Heart left ventricle (tissue), 16 donors: ENCODE measurements around the gene NAA40. TPM values are rescaled to one million over a fixed set of nuclear protein-coding genes. Genes with fewer than 3 reads are reported as not detected.

Source experiments
- ATAC-seq, 4 donors: fragments of 200-7000 bp; cut with Tn5 transposase; one replicate each; pipeline ENCODE4 v1.9.1; 2020 to 2022; ENCODE audit warnings: moderate library complexity in 4 of 4, mild to moderate bottlenecking in 3 of 4, moderate number of reproducible peaks in 1 of 4
- DNase-seq, 5 donors: peaks; one replicate each; pipeline ENCODE4 v3.0.0-alpha.2; 2020
- H3K27ac ChIP-seq, 12 donors: fragments of 200-600 bp; sonication (generic) in 4 of 12; one replicate each; pipeline versions ENCODE4 v1.5.0 to v1.8.0; 2016 to 2022; ENCODE audit warnings: mild to moderate bottlenecking in 2 of 12
- H3K27me3 ChIP-seq, 9 donors: fragments of 200-600 bp; sonication (generic) in 2 of 9; one replicate each; pipeline versions ENCODE4 v1.5.1 to v1.8.0; 2016 to 2022; ENCODE audit warnings: mild to moderate bottlenecking in 3 of 9
- H3K36me3 ChIP-seq, 9 donors: fragments of 200-600 bp; sonication (generic) in 2 of 9; one replicate each; pipeline versions ENCODE4 v1.5.0 to v1.8.0; 2018 to 2022; ENCODE audit warnings: mild to moderate bottlenecking in 2 of 9
- H3K4me1 ChIP-seq, 12 donors: fragments of 200-600 bp; sonication (generic) in 4 of 12; one replicate each; pipeline versions ENCODE4 v1.5.0 to v1.8.0; 2016 to 2022; ENCODE audit warnings: mild to moderate bottlenecking in 3 of 12
- H3K4me3 ChIP-seq, 12 donors: fragments of 200-600 bp; sonication (generic) in 4 of 12; one replicate each; pipeline versions ENCODE4 v1.5.0 to v1.8.0; 2017 to 2022; ENCODE audit warnings: mild to moderate bottlenecking in 9 of 12, moderate library complexity in 4 of 12
- H3K9me3 ChIP-seq, 12 donors: fragments of 200-600 bp; sonication (generic) in 4 of 12; one replicate each; pipeline versions ENCODE4 v1.5.0 to v1.8.0; 2016 to 2022; ENCODE audit warnings: mild to moderate bottlenecking in 1 of 12
- CTCF ChIP-seq, 12 donors: fragments of 200-600 bp; sonication (generic) in 4 of 12; IDR thresholded peaks; one replicate each; pipeline versions ENCODE4 v1.5.0 to v1.8.0; 2018 to 2022; ENCODE audit warnings: antibody characterized with exemption in 12 of 12, mild to moderate bottlenecking in 5 of 12
- POLR2A ChIP-seq, 2 donors: fragments of 450-650 bp; IDR thresholded peaks; one replicate each; pipeline ENCODE4 v1.6.1; 2017; ENCODE audit warnings: antibody characterized with exemption in 2 of 2, mild to moderate bottlenecking in 2 of 2, moderate library complexity in 2 of 2
- WGBS, 4 donors: extraction: QIAGEN DNeasy Blood & Tissue Kit in 2 of 4; methylation state at CpG; one replicate each; pipeline versions ENCODE4 v1.1.5 to v1.1.7; 2013 to 2018; 5-methylcytosine and 5-hydroxymethylcytosine counted together
- intact Hi-C, 10 donors: fragments of 100-400 bp; cut with DNase I; formaldehyde crosslinking; loops; one replicate each; pipeline versions ENCODE4 v1.11.1 to v1.14.2; 2022
- polyA plus RNA-seq, 2 donors: library from polyadenylated mRNA; stranded (reverse); fragments of 200-250 nt; gene quantifications; one replicate each; pipeline ENCODE4 v1.2.3, GENCODE V29; 2013
- total RNA-seq, 9 donors: library from RNA; depleted of rRNA in 2 of 9; stranded (reverse); fragments of >200 nt in 2 of 9; fragmentation: NEBNext Ultra II Directional in 3 of 9; extraction: Animal tissue kit (Norgen Biotek cat#: 25700) in 3 of 9; gene quantifications; one replicate each; pipeline versions ENCODE4 v1.1.0 to v1.2.4, GENCODE V29; 2016 to 2023
- donor health status: ischemic (EF 13 %, LVEDD 7.1; RV severe dilation, severe dysfunction).
- donor health status: healthy with polysubstance abuse.
- donor health status: DM: no; HTN: yes; CAD: no.
- donor health status: DM: no; HTN: no; CAD: no.
- donor health status: ischemic (EF 25% LVEDD 6.9; RV normal size, moderate dysfunction).
- donor health status: ischemic (EF 25% LVEDD 5.7; RV mildly dilated, moderate dysfunction).
- donor health status: healthy.
- donor health status: DM: yes; HTN: yes; CAD: no.
- donor health status: ischemic (EF 35%, LVEDD 5.7; RV mildly dilated, moderate dysfunction).
- donor health status: nonischemic (EF 11% LVEDD 7.7; RV severe dilation, severe dysfunction).
- donor health status: DM: yes; HTN: yes; CAD: no.
- donor health status: PGD.
- donor health status: ischemic (EF 29% LVEDD 5.4; RV normal size, mild dysfunction).
- donor health status: nonischemic (EF 23%, LVEDD 6.1; RV moderate dilation, normal function).

NAA40 gene
- total and polyA plus RNA-seq, 11 donors = 9.7 to 26.1 (median 19.6) TPM

- intact Hi-C loops = no loop called here
Measured at GRCh38 chr11:63993100-63993499, 54.3 kb downstream of the NAA40 start.

GRCh38 chr11:63993993-63994392 is 55.2 kb downstream of the NAA40 start:
- Histone ChIP-seq H3K9me3 (no peaks in the 10 kb centered on the region), H3K36me3 (peaks cover 0 to 83% (median 70%) of the 10 kb centered on the region in 9 donors), H3K27me3 (no peaks in the 10 kb centered on the region), H3K4me1 (peaks cover 0 to 17% (median 4%) of the 10 kb centered on the region in 12 donors), H3K27ac (no peak overlapping the region), H3K4me3 (no peak overlapping the region)
- DNase-seq (peak in 1 of 5 donors; percentile 62), ATAC-seq (peak in 3 of 4 donors; percentile 17 to 68 (median 36))
- intact Hi-C loops = no loop called here
- TF ChIP-seq POLR2A (IDR thresholded peaks at IDR 0.05) = no peak
- TF ChIP-seq CTCF (IDR thresholded peaks at IDR 0.05) = no peak
- 48 to 65% (median 59%) methylated on average over 6 of the region's 6 CpGs for WGBS, 4 donors

More at GRCh38 chr11:63993100-63993499, 54.3 kb downstream of the NAA40 start:
- DNase-seq = no peak
- H3K27me3 ChIP-seq = no peaks in the 10 kb centered on the region
- TF ChIP-seq POLR2A (IDR thresholded peaks at IDR 0.05) (no peak), CTCF (IDR thresholded peaks at IDR 0.05) (no peak)
- H3K36me3 ChIP-seq = peaks cover 0 to 91% (median 78%) of the 10 kb centered on the region in 9 donors
- H3K27ac ChIP-seq = no peak overlapping the region
- no peaks in the 10 kb centered on the region for H3K9me3 ChIP-seq
- no peak overlapping the region for H3K4me3 ChIP-seq
- ATAC-seq = no peak
- peaks cover 0 to 13% (median 2%) of the 10 kb centered on the region in 12 donors for H3K4me1 ChIP-seq
- 76 to 87% (median 83%) methylated on average over 5 of the region's 5 CpGs for WGBS, 4 donors

- Histone ChIP-seq H3K27me3 (peaks cover 0 to 18% (median 0%) of the 10 kb centered on the region in 9 donors), H3K9me3 (no peaks in the 10 kb centered on the region), H3K27ac (no peak overlapping the region), H3K36me3 (peaks cover 0 to 61% (median 50%) of the 10 kb centered on the region in 9 donors), H3K4me3 (no peak overlapping the region), H3K4me1 (peaks cover 0 to 42% (median 26%) of the 10 kb centered on the region in 12 donors)
- DNase-seq = no peak
- no peak for ATAC-seq
- no peak for TF ChIP-seq POLR2A (IDR thresholded peaks at IDR 0.05)
- no peak for TF ChIP-seq CTCF (IDR thresholded peaks at IDR 0.05)
- WGBS, 4 donors = 90 to 93% (median 91%) methylated on average over 15 to 18 of the region's 18 CpGs
- intact Hi-C loops = no loop called here
Measured at GRCh38 chr11:63996512-63996911, 57.7 kb downstream of the NAA40 start.

- Histone ChIP-seq H3K4me3 (no peak overlapping the region), H3K36me3 (peaks cover 0 to 55% (median 45%) of the 10 kb centered on the region in 9 donors), H3K9me3 (no peaks in the 10 kb centered on the region), H3K27me3 (peaks cover 0 to 21% (median 0%) of the 10 kb centered on the region in 9 donors), H3K27ac (no peak overlapping the region), H3K4me1 (peaks cover 0 to 49% (median 33%) of the 10 kb centered on the region in 12 donors)
- intact Hi-C loops = no loop called here
- WGBS, 4 donors = 93 to 96% (median 94%) methylated on average over 13 to 27 of the region's 27 CpGs
- DNase-seq = no peak
- ATAC-seq = no peak
- TF ChIP-seq POLR2A (IDR thresholded peaks at IDR 0.05) (no peak), CTCF (IDR thresholded peaks at IDR 0.05) (no peak)
Measured at GRCh38 chr11:63997104-63997700, 58.4 kb downstream of the NAA40 start.
